HG03135 (cell line): Measurements from ENCODE around the gene RABGEF1.
"Not testable (repeated sequence)": the region's sequence is repeated elsewhere in the genome, so short reads cannot be mapped to it uniquely, and the experiment has no call there.

Experiments used
- ATAC-seq: cut with Tn5 transposase; IDR thresholded peaks from one replicate; pipeline ENCODE4 v1.9.1; 2021; ENCODE audit warnings: mild to moderate bottlenecking, moderate library complexity; ENCODE audit not compliant: unreplicated experiment

RABGEF1 gene

GRCh38 chr7:66764905-66765304 lies 24.4 kb downstream of the RABGEF1 start:
- not testable (repeated sequence) for ATAC-seq

- not testable (repeated sequence) for ATAC-seq
Measured at GRCh38 chr7:66765322-66766025, 24.9 kb downstream of the RABGEF1 start.

GRCh38 chr7:66766041-66766440 lies 25.5 kb downstream of the RABGEF1 start:
- ATAC-seq: no peak

GRCh38 chr7:66767486-66767885 lies 27.0 kb downstream of the RABGEF1 start:
- not testable (repeated sequence) for ATAC-seq

- no peak for ATAC-seq
Measured at GRCh38 chr7:66768865-66769832, 28.6 kb downstream of the RABGEF1 start.

- no peak for ATAC-seq
Measured at GRCh38 chr7:66769833-66770512, 29.4 kb downstream of the RABGEF1 start.

GRCh38 chr7:66771795-66772194 lies 31.3 kb downstream of the RABGEF1 start:
- no peak for ATAC-seq

GRCh38 chr7:66773744-66774143 lies 33.2 kb downstream of the RABGEF1 start:
- ATAC-seq: not testable (repeated sequence)

GRCh38 chr7:66776383-66776782 lies 35.9 kb downstream of the RABGEF1 start:
- ATAC-seq: not testable (repeated sequence)

- ATAC-seq: no peak
Measured at GRCh38 chr7:66776800-66777442, 36.4 kb downstream of the RABGEF1 start.

- ATAC-seq: no peak
Measured at GRCh38 chr7:66778201-66778600, 37.7 kb downstream of the RABGEF1 start.

- ATAC-seq: no peak
Measured at GRCh38 chr7:66779669-66780409, 39.3 kb downstream of the RABGEF1 start.

- ATAC-seq: no peak
Measured at GRCh38 chr7:66781408-66782090, 41.0 kb downstream of the RABGEF1 start.

- not testable (repeated sequence) for ATAC-seq
Measured at GRCh38 chr7:66782875-66783274, 42.3 kb downstream of the RABGEF1 start.

- ATAC-seq: not testable (repeated sequence)
Measured at GRCh38 chr7:66783887-66784595, 43.5 kb downstream of the RABGEF1 start.

- no peak for ATAC-seq
Measured at GRCh38 chr7:66790196-66790595, 49.7 kb downstream of the RABGEF1 start.

GRCh38 chr7:66790725-66791124 lies 50.2 kb downstream of the RABGEF1 start:
- ATAC-seq: no peak

- no peak for ATAC-seq
Measured at GRCh38 chr7:66800591-66800990, 60.1 kb downstream of the RABGEF1 start.

- ATAC-seq: no peak
Measured at GRCh38 chr7:66804001-66804400, 63.5 kb downstream of the RABGEF1 start.
